NCI-H2196 treated with DMSO at 0.1 percent for 48 hours (cell line): Measurements from ENCODE around the gene SLC47A2.
A peak's percentile ranks its signal among the peaks of the same experiment; 100 is the strongest.
"Not testable (repeated sequence)": the region's sequence is repeated elsewhere in the genome, so short reads cannot be mapped to it uniquely, and the experiment has no call there.

ENCODE experiments used
- DNase-seq: peaks from one replicate; lab custom pipeline; 2025; ENCODE audit not compliant: unreplicated experiment; lab: John Stamatoyannopoulos, UW

SLC47A2 gene

GRCh38 chr17:19716108-19717030 lies at the start of gene SLC47A2:
Gene SLC47A2, minus strand, starts transcription at chr17:19716584. Its CDS starts 29 bp downstream, at chr17:19716555.
- DNase-seq = no peak

GRCh38 chr17:19766016-19766415 lies 49.6 kb upstream of the SLC47A2 start:
- DNase-seq = no peak

DNA sequence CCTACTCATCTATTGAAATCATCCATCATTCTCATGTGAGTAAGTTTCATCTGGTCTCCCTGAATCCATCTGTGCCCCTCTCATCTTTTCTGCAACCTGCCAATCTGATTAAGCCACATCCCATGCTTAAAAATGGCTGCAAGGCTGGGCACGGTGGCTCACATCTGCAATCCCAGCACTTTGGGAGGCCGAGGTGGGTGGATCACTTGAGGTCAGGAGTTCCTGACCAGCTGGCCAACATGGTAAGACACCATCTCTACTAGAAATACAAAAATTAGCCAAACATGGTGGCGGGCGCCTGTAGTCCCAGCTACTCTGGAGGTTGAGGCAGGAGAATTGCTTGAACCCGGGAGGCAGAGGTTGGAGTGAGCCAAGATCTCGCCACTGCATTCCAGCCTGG lies 47.6 kb upstream of the SLC47A2 start:
- DNase-seq = not testable (repeated sequence)

GRCh38 chr17:19763416-19763815 lies 47.0 kb upstream of the SLC47A2 start:
- no peak for DNase-seq

GRCh38 chr17:19762515-19762961 lies 46.2 kb upstream of the SLC47A2 start:
- no peak for DNase-seq

DNA sequence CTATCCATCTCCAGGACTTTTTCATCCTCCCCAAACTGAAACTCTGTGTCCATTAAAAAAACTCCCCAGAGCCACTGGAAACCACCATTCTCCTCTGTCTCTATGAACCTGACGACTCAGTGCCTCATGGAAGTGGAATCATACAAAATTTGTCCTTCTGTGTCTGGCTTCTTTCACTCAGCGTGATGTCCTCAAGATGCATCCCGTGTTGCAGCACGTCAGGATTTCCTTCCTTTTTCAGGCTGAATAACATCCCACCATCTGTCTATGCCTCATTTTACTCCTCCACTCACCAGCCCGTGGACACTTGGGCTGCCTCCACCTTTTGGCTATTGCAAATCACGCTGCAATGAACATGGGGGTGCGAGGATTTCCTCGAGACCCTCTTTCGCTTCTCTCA lies 44.4 kb upstream of the SLC47A2 start:
- no peak for DNase-seq

DNA sequence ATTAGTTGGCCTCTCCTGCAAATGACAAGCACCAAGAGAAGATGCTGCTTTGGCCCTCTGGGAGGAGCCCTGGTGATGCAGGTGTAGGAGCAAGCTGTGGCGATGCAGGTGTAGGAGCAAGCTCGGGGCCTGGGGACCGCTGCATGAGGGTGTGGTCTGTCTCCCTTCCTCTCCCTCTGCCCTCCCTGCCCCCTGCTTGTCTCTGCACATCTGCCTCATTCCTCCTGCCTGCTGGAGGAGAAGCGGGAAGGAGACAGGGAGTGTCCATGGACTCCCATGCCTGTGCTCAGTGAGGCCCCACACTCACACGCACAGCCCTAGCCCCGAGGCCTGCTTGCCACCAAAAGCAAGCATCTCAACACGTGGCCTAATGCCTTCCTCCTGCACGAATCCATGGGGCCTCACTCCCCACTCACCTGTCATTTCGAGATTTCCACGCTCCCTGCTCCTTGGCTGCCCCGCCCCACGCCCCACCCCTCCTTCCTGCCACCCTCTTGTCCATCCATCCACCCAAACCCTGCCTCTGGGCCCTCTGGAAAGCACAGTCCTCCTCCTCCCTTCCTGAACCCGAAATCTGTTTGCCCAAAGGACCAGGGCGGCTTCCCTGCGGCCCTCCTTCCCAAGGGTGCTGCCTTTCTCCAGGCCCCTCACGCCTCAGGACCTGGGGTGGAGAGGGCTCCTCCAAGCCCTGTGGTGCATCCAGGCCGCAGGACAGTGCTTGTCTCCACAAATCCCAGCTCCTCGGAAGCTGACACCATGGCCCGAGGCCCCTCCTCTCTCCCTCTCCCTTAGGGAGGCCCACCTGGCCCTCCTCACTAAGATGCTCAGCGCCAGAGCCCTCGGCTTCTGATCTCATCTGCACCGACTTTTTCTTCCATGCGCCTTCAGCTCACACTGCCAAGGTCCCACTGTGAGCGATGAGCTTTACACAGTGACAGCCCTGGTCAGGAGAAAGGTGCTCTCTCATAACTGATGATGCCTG lies 43.5 kb upstream of the SLC47A2 start:
- DNase-seq = no peak

- DNase-seq = no peak
Measured at GRCh38 chr17:19757536-19758180, 41.3 kb upstream of the SLC47A2 start.

GRCh38 chr17:19756546-19756945 lies 40.2 kb upstream of the SLC47A2 start:
- no peak for DNase-seq

DNA sequence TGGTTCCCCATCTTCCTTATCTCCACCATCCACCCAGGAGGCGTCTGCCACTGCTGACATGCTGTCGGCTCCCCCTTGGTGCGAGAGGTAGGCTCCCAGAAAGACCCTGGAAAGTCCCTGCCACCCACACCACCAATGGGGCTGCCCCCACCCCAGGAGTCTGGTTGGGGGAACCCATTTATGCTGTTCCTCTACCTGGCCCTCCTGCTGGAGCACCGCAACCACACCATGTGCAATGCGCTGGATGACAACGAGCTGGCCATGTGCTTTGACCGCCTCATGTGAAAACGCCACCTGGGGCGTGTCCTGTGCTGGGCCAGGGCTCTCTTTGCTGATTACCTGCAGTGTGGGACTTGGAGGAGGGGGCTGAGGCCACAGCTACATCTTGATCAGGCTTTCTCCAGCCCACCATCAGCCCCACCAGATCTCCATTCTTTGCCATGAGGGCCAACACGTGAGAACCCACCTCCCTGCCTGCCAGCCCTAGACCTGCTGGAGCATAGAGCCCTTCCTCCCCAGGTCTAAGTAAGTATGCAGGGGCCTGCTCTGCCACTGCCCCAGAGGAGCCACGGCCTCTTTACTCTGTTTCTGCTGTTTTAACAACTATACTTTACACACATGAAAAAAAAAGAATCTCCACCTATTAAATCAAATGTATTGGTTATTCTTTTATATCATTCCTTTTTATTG lies 39.6 kb upstream of the SLC47A2 start:
- no peak for DNase-seq

- no peak for DNase-seq
Measured at GRCh38 chr17:19755392-19755791, 39.0 kb upstream of the SLC47A2 start.

DNA sequence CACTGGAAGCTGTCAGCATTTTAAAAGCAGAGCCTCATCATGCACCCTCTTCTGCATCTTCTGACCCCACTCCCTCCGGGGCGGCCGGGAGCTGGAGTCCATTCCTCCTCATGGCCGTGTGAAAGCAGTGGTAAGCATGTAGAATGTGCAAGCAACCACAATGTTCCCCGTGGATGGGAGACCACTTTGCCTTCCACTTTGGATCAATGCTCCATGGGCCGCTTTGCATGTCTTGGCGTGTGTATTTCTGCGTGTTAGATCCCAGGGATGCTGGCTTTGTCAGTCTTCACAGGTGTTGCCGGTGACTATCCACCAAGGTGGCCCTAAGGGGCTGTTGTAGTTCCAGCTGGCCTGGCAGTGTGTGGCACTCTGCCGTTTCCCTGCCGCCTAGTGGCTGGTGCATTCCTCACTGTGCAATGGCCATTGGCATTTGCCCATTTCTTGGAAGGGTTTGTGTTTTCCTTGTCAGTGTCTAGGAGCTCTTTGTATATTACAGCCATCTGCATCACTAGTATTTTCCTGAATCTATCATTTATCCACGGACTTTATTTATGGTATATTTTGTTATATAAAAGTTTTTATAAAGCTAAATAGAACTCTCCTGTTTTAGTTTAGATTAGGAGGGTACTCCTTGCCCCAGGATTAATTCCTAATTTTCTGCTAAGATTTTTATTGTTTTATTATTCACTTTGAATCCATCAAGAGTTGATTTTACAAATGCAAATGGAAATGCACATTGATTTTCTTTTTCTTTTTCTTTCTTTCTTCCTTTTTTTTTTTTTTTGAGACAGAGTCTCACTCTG lies 37.5 kb upstream of the SLC47A2 start:
- DNase-seq = no peak

DNA sequence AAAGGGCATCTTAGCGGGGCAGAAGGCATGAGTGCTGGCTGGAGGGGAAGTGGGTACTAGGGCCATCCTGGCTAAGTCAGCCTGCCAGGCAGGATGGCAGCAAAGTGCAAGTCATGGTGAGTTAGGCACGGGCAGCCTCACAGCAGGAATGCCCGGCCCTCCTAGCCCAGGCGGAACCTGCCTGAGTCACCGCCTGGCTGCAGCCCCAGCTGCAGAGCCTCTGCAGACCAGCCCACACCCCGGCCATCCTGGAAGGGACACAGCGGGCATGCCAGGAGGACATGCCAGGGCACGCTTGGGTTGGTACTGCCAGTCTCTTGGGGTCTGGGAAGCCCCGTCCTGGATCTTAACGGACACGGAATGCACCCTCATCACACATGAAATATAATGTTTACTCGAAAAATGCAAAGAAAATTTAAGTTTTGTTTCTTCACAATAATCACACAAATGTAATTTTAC lies 36.7 kb upstream of the SLC47A2 start:
- DNase-seq = peak; percentile 35

DNA sequence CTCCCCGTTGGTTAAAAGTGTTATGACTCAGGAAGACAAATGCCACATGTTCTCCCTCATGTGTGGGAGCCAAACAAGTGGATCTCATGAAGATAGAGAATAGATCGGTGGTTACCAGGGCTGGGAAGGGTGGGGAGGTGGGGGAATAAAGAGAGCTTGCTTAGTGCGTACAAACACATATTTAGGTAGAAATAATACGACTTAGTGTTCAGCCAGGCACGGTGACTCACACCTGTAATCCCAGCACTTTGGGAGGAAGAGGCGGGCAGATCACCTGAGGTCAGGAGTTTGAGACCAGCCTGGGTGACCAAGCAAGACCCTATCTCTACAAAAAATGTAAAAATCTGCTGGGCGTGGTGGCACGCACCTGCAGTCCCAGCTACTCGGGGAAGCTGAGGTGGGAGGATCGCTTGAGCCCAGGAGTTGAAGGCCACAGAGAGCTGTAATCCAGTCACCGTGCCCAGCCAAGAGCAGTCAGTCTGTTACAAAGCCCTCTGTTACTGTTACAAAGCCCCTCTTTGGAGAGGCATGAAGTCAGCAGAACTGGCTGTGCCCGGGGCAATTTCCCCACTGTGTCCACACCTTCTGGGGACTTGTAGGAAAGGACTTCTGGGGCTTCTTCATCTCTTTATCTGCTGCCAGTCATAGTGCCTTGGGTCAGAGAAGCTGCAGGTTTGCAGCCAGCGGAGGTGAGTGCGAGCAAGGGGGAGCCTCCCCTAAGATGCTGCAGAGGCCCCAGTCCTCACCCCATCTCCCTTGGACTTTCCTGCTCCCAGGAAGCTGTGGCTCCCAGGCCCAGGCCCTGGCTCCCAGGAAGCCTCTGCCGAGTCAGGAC lies 36.0 kb upstream of the SLC47A2 start:
- no peak for DNase-seq

DNA sequence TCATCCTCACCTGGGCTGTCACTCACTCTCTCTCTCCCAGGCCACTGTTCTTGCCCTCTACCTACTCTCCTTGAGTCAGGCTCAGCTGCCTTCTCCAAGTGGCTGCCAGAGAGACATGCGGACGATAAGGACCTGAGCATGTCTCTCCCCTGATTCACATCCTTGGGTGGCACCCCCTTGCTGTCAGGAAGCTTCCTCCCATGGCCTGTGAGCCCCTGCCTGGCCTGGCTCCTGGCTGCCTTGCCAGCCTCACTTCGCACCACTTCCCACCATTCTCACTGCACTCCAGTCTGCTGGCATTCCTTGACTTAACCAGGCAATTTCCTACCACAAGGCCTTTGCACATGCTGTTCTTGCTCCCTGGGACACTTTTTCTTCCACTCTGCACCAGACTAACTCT lies 34.5 kb upstream of the SLC47A2 start:
- DNase-seq = no peak

DNA sequence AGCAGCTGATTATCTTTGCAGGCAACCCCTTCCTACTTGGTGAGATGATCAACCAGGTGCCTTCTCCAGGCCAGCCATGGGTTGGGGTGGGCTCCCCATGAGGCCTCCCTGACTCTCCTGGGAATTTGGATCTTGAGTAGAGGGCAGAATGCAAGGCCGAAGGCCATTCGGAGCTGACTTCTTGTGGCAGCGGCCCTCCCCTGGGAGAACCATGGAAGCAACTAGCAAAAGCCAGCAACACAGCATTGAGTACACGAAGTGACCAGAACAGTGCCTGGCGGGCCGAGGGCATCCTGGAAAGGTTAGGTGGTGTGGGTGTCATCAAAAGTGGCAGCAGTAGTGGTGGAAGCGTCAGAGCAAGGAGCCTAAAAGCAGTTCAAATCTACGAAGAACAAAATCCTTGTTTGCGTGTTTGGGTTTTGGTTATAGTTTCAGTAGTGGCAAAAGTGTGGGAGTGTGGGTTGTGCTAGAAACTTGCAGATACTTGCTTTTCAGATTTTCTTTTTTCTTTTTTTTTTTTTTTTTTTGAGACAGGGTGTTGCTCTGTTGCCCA lies 33.7 kb upstream of the SLC47A2 start:
- no peak for DNase-seq

DNA sequence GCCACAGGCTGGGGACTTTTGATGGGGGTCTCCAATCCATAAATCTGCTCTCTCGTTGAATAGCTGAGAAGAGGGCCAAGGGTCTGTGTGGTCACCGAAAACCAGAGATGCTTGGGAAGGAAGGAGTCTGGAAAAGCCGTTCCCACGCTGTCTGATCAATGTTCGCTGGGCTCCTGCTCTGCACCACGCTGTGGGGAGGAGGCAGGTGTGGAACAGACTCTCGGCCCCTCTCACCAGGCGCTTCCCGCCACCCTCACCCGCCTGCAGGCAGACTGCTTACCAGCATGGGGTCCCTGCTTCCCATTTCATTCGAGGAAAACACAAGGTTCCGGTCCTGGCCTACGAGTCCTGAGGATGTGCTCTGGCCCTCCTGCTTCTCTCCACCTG lies 32.4 kb upstream of the SLC47A2 start:
- DNase-seq = no peak
